ENCODE results near the gene GNA15. TPM values are rescaled to one million over a fixed set of nuclear protein-coding genes. Genes with fewer than 3 reads are reported as not detected.
"Not testable (repeated sequence)": the region's sequence is repeated elsewhere in the genome, so short reads cannot be mapped to it uniquely, and the experiment has no call there.

GNA15 gene
- total RNA-seq, 1 donor from 2014 or later, result 134 TPM

DNA sequence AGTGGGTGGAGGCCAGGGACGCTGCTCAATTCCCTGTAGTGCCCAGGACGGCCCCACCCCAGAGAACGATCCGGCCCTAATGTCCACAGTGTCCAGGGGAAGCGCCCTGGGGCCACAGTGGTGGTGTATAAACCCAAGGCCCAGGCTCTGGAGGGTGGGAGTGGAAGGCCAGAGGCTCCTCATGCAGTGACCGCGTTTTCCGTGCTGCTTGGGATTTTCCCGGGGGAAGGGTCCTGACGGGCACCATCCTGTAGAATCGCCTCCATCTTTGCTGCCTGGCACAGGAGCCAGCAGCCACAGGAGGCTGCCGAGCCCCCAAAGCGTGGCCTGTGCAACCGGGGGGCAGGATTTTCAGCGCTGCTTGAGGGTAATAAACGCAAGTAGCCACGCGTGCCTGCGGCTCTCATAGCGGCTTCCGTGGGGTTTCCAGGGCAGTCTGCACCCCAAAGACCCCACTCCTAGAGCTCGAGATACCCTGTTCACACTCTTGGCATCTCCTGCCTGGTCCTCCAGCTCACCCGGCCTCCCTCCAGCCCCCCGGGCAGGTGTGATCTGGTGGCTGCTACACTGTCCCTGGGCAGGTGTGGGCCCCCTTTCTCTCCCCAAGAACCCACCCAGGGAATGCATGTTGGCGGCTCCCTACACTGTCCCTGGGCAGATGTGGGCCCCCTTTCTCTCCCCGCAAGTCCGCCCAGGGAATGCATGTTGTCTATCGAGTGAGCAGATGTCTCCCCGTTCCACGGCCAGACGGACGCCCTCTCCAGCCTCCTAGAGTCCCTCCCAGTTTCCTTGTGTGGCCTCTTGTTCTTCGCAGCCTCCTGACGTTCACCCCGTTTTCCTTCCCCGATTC lies 52.1 kb downstream of the GNA15 start:
- no peaks in the 10 kb centered on the region for H3K27me3 Mint-ChIP-seq
- no peak for DNase-seq
- peaks cover 38% of the 10 kb centered on the region for H3K4me1 Mint-ChIP-seq
- peak overlapping the region; percentile 96 for H3K4me3 Mint-ChIP-seq
- intact Hi-C loops (cut with micrococcal nuclease), result loop anchor here (5.0 to 10.0 kb wide), 3 partner anchors 126 to 247 kb away; partner anchors contain the start of gene TLE5
- H3K27ac Mint-ChIP-seq, result peak overlapping the region; percentile 78
- H3K36me3 Mint-ChIP-seq (ENCODE audit: low read depth), result peaks cover 39% of the 10 kb centered on the region
- no peaks in the 10 kb centered on the region for H3K9me3 Mint-ChIP-seq

DNA sequence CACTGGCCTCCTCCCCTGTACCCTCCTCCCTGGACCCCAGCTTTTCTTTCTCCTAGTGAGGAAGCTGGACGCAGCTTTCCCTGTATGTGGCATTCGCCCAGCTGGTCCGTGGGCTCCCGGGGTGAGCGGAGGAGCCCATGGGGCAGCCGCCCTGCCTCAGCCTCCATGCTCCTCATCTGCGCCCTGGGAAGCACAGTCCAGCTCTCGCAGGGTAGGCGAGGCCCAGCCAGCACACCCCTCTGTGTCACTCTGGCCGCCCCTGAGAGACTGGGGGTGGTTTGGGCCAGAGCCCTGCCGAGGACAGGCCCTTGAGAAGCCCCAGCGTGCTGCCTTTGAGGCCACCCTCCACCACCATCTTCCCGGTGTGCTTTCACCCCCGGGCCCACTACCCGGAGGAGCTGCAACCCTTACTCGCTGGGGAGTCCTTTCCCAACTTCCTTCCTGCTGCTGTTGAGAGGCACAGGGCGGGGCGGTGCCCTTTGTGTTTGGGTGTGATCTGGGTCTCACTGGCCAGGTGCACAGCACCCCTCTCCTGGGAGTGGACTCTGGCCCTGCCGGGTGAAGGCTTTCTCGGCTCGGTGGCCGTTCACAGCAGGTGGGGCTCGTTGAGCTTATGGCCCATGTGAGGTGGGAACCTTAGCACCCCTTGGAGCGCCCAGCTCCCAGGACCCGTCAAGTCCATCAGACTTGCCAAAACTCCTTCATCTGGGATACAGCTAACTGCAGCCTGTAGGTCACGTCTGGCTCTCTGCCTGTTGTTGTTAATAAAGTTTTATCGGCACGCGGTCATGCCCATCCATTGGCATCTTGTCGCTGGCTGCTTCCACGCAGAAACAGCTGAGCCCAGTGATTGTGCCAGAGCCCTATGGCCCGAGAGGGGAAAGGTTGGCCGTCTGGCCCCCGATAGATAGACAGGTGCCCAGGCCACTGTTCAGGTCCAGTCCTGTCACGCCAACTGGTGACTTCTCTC lies 53.1 kb downstream of the GNA15 start:
- peak overlapping the region; percentile 96 for H3K4me3 Mint-ChIP-seq
- DNase-seq, result no peak
- H3K27ac Mint-ChIP-seq, result peak overlapping the region; percentile 78
- H3K9me3 Mint-ChIP-seq, result no peaks in the 10 kb centered on the region
- H3K4me1 Mint-ChIP-seq, result peaks cover 32% of the 10 kb centered on the region
- H3K36me3 Mint-ChIP-seq (ENCODE audit: low read depth), result peaks cover 38% of the 10 kb centered on the region
- H3K27me3 Mint-ChIP-seq, result no peaks in the 10 kb centered on the region
- intact Hi-C loops (cut with micrococcal nuclease), result loop anchor here (5.0 to 10.0 kb wide), 3 partner anchors 127 to 246 kb away; partner anchors contain the start of gene TLE5

GRCh38 chr19:3189702-3190469 lies 54.1 kb downstream of the GNA15 start:
- no peak overlapping the region for H3K4me3 Mint-ChIP-seq
- no peak overlapping the region for H3K27ac Mint-ChIP-seq

DNA sequence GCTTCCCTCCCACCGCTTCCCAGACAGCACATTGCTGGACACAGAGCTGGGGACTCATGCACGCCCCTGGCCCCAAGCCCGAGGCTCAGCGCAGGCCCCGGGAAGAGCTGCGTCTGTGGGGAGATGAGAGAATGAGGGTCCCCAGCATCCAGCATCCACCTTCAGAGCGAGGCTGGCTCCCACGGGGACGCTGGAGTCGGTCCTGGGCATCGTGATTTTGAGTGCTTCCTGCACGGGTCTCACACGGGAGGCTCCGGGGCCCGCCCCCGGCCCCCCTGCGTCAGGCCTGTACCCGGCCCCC lies 54.6 kb downstream of the GNA15 start:
- Mint-ChIP-seq H3K36me3 (ENCODE audit: low read depth) (peaks cover 33% of the 10 kb centered on the region), H3K27ac (no peak overlapping the region), H3K27me3 (no peaks in the 10 kb centered on the region), H3K9me3 (no peaks in the 10 kb centered on the region), H3K4me1 (peaks cover 19% of the 10 kb centered on the region), H3K4me3 (no peak overlapping the region)
- DNase-seq, result no peak
- intact Hi-C loops (cut with micrococcal nuclease), result no loop called here

More at GRCh38 chr19:3189702-3190469, 54.1 kb downstream of the GNA15 start:
- H3K36me3 Mint-ChIP-seq (ENCODE audit: low read depth), result peaks cover 37% of the 10 kb centered on the region
- no peak for DNase-seq
- peaks cover 23% of the 10 kb centered on the region for H3K4me1 Mint-ChIP-seq
- no peaks in the 10 kb centered on the region for H3K27me3 Mint-ChIP-seq
- intact Hi-C loops (cut with micrococcal nuclease), result loop anchor here (5.0 to 10.0 kb wide), 3 partner anchors 128 to 245 kb away; partner anchors contain the start of gene TLE5
- H3K9me3 Mint-ChIP-seq, result no peaks in the 10 kb centered on the region

GRCh38 chr19:3190921-3191805 lies 55.3 kb downstream of the GNA15 start:
- Mint-ChIP-seq H3K4me3 (no peak overlapping the region), H3K9me3 (no peaks in the 10 kb centered on the region), H3K27me3 (no peaks in the 10 kb centered on the region), H3K36me3 (ENCODE audit: low read depth) (peaks cover 34% of the 10 kb centered on the region), H3K27ac (no peak overlapping the region), H3K4me1 (peaks cover 18% of the 10 kb centered on the region)
- intact Hi-C loops (cut with micrococcal nuclease), result no loop called here
- no peak for DNase-seq

- intact Hi-C loops (cut with micrococcal nuclease); H3K4me3 Mint-ChIP-seq; H3K9me3 Mint-ChIP-seq; H3K27ac Mint-ChIP-seq; H3K27me3 Mint-ChIP-seq; DNase-seq: not testable (repeated sequence)
- peaks cover 31% of the 10 kb centered on the region for H3K36me3 Mint-ChIP-seq (ENCODE audit: low read depth)
- H3K4me1 Mint-ChIP-seq, result peaks cover 16% of the 10 kb centered on the region
Measured at GRCh38 chr19:3191806-3192104, 55.9 kb downstream of the GNA15 start.

DNA sequence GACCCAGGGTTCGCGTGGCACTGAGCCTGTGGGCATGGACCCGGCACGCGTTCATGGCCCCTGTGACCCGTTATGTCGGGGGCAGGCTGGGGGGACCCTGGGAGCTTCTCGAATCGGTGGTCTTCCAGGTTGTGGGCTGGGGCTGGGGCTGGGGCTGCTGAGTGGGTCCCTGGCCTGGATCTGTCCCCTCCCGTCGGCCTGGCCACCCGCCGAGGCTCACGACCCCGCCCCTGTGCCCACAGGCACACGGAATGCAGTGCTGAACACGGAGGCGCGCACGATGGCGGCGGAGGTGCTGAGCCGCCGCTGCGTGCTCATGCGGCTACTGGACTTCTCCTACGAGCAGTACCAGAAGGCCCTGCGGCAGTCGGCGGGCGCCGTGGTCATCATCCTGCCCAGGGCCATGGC lies 56.4 kb downstream of the GNA15 start:
- Mint-ChIP-seq H3K36me3 (ENCODE audit: low read depth) (peaks cover 29% of the 10 kb centered on the region), H3K27me3 (no peaks in the 10 kb centered on the region), H3K27ac (no peak overlapping the region), H3K4me1 (peaks cover 11% of the 10 kb centered on the region), H3K9me3 (no peaks in the 10 kb centered on the region), H3K4me3 (no peak overlapping the region)
- no peak for DNase-seq
- intact Hi-C loops (cut with micrococcal nuclease), result no loop called here

DNA sequence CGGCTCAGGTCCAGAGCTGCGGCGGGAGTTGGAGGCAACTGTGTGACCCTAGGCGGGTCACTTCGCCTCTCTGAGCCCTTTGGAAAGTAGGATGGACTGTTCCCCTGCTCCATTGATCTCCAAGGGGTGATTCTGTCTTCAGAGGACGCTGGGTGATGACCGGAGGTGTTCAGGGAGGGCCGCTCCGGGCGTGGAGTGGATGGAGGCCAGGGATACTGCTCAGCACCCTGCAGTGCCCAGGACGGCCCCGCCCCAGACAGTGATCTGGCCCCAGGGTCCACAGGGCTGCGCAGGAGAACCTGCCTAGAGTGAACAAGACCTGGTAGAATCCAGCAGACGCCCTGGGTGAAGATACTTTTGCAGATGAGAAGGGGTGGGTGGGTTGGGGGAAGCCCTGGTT lies 56.9 kb downstream of the GNA15 start:
- intact Hi-C loops (cut with micrococcal nuclease), result no loop called here
- Mint-ChIP-seq H3K27me3 (no peaks in the 10 kb centered on the region), H3K4me3 (no peak overlapping the region), H3K36me3 (ENCODE audit: low read depth) (peaks cover 29% of the 10 kb centered on the region), H3K27ac (no peak overlapping the region), H3K9me3 (no peaks in the 10 kb centered on the region), H3K4me1 (peaks cover 7% of the 10 kb centered on the region)
- no peak for DNase-seq

GRCh38 chr19:3193256-3194105 lies 57.6 kb downstream of the GNA15 start:
- H3K4me3 Mint-ChIP-seq, result no peak overlapping the region
- no peak for DNase-seq
- H3K27ac Mint-ChIP-seq, result no peak overlapping the region
- no peaks in the 10 kb centered on the region for H3K9me3 Mint-ChIP-seq
- intact Hi-C loops (cut with micrococcal nuclease), result no loop called here
- no peaks in the 10 kb centered on the region for H3K27me3 Mint-ChIP-seq
- peaks cover 2% of the 10 kb centered on the region for H3K4me1 Mint-ChIP-seq
- H3K36me3 Mint-ChIP-seq (ENCODE audit: low read depth), result peaks cover 24% of the 10 kb centered on the region

- Mint-ChIP-seq H3K9me3 (no peaks in the 10 kb centered on the region), H3K27ac (no peak overlapping the region), H3K4me1 (no peaks in the 10 kb centered on the region), H3K27me3 (no peaks in the 10 kb centered on the region), H3K4me3 (no peak overlapping the region), H3K36me3 (ENCODE audit: low read depth) (peaks cover 21% of the 10 kb centered on the region)
- no peak for DNase-seq
- intact Hi-C loops (cut with micrococcal nuclease), result no loop called here
Measured at GRCh38 chr19:3194106-3195087, 58.6 kb downstream of the GNA15 start.

DNA sequence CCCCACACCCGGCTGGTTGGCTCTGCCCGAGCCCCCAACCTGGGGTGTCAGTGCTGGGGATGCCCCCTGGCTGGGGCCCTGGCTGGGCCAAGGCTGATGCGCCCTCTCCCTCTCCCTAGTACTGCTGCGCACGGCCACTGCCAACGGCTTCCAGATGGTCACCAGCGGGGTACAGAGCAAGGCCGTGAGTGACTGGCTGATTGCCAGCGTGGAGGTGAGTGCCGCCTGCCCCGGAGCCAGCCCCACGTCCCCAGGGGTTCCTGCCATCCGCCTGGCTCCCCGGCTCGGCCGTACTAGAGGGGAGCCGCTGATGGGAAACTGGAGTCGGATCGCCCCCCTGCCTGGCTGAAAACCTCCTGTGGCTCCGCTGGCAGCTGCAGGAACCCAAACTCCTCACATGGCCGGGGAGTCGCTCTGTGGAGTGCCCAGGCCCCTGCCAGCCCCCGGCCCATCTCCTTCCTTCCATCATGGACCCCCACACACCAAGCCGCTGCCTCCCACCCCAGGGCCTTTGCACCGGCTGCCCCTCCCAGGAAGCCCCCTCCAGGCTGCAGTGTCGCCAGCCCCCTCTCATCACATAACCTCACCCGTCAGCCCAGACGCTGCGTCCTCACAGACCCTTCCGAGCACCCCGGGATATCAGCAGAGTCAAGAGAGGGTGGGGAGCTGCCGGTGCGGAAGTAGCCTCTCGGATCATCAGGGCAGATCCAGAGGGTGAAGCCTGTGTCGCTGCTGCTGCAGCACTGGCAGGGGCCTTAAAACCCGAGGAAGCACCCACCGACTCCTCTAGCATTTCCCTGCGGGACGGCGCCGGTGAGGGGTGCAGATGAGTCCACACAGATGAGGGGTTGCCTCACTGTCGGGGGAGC lies 60.5 kb downstream of the GNA15 start:
- DNase-seq, result no peak
- Mint-ChIP-seq H3K27me3 (no peaks in the 10 kb centered on the region), H3K4me3 (no peak overlapping the region)

More for the DNA sequence above, 60.5 kb downstream of the GNA15 start:
- intact Hi-C loops (cut with micrococcal nuclease), result no loop called here
- H3K36me3 Mint-ChIP-seq (ENCODE audit: low read depth), result peaks cover 17% of the 10 kb centered on the region
- H3K9me3 Mint-ChIP-seq, result no peaks in the 10 kb centered on the region
- H3K4me1 Mint-ChIP-seq, result no peaks in the 10 kb centered on the region
- H3K27ac Mint-ChIP-seq, result no peak overlapping the region

All from activated CD4-positive, alpha-beta T cell treated with anti-CD3 and anti-CD28 coated beads, Interleukin-2, amount 10 ng/mL, durations not matched to agents 24 days and 14 days (primary cell).